IMR-90 (cell line): ENCODE measurements around the gene STOX1. TPM values are rescaled to one million over a fixed set of nuclear protein-coding genes. Genes with fewer than 3 reads are reported as not detected.

ENCODE experiments used
- ATAC-seq: fragments of 200-7000 bp; cut with Tn5 transposase; 2 replicates; pipeline ENCODE4 v1.9.1; 2020; ENCODE audit warnings: low read depth, mild to moderate bottlenecking, moderate library complexity
- BruUV-seq: library from RNA; stranded (reverse); fragments of 400-500 nt; replicated peaks from 2 replicates; lab custom pipeline; 2021; lab: Mats Ljungman, UMichigan
- CTCF ChIA-PET: fragments of 300-600 bp; formaldehyde crosslinking; extraction: SDS; loops from one replicate; lab custom pipeline; 2021; ENCODE audit warnings: antibody characterized with exemption; lab: Yijun Ruan, JAX
- POLR2A ChIA-PET: fragments of 300-600 bp; sonication (Branson Sonifier 250); formaldehyde crosslinking; loops from one replicate; lab custom pipeline; 2022; ENCODE audit warnings: antibody characterized with exemption; ENCODE audit not compliant: unreplicated experiment; lab: Charles Lee
- DNase-seq: peaks from one replicate; pipeline ENCODE4 v3.0.0; 2013
- H2AFZ ChIP-seq: replicated peaks from 2 replicates; pipeline ENCODE3; 2013; ENCODE audit warnings: low read length, mild to moderate bottlenecking; ENCODE audit not compliant: poor library complexity
- H2AK5ac ChIP-seq: 2 replicates; pipeline ENCODE4 v1.6.1; 2013; ENCODE audit warnings: low read depth, low read length, inconsistent platforms
- H2AK9ac ChIP-seq: replicated peaks from 2 replicates; pipeline ENCODE3; 2013; ENCODE audit warnings: mild to moderate bottlenecking, low read depth, low read length, moderate library complexity; ENCODE audit not compliant: poor library complexity
- H2BK120ac ChIP-seq: 2 replicates; pipeline ENCODE4 v1.6.1; 2013; ENCODE audit warnings: low read depth, low read length, inconsistent platforms
- H2BK15ac ChIP-seq: 3 replicates; pipeline ENCODE4 v1.6.1; 2013; ENCODE audit warnings: low read depth, low read length, inconsistent platforms
- H2BK20ac ChIP-seq: 2 replicates; pipeline ENCODE4 v1.6.1; 2013; ENCODE audit warnings: low read depth, mild to moderate bottlenecking, inconsistent platforms, low read length, moderate library complexity
- H2BK5ac ChIP-seq: 2 replicates; pipeline ENCODE4 v1.6.1; 2013; ENCODE audit warnings: mild to moderate bottlenecking, low read depth, low read length, inconsistent platforms; ENCODE audit not compliant: poor library complexity, severe bottlenecking
- H3K14ac ChIP-seq: replicated peaks from 2 replicates; pipeline ENCODE4 v1.6.1; 2013; ENCODE audit warnings: low read depth, low read length, inconsistent platforms
- H3K18ac ChIP-seq: 2 replicates; pipeline ENCODE4 v1.6.1; 2013; ENCODE audit warnings: low read depth, low read length, control low read depth
- H3K23ac ChIP-seq: 2 replicates; pipeline ENCODE4 v1.6.1; 2013; ENCODE audit warnings: low read depth, low read length, inconsistent platforms
- H3K27ac ChIP-seq: 2 replicates; pipeline ENCODE4 v1.5.1; 2013; ENCODE audit warnings: mild to moderate bottlenecking, control low read depth, low read length; ENCODE audit not compliant: insufficient read depth
- H3K27me3 ChIP-seq: 2 replicates; pipeline ENCODE4 v1.6.1; 2013; ENCODE audit warnings: low read length; ENCODE audit not compliant: control insufficient read depth, insufficient read depth
- H3K36me3 ChIP-seq: 2 replicates; pipeline ENCODE4 v1.6.1; 2013; ENCODE audit warnings: low read length, mixed read lengths; ENCODE audit not compliant: control insufficient read depth, insufficient read depth
- H3K4ac ChIP-seq: 2 replicates; pipeline ENCODE4 v1.6.1; 2013; ENCODE audit warnings: low read depth, low read length, inconsistent platforms
- H3K4me1 ChIP-seq: 2 replicates; pipeline ENCODE4 v1.6.1; 2013; ENCODE audit warnings: low read length, mixed read lengths; ENCODE audit not compliant: control insufficient read depth, insufficient read depth
- H3K4me2 ChIP-seq: 2 replicates; pipeline ENCODE4 v1.6.1; 2013; ENCODE audit warnings: low read depth, mild to moderate bottlenecking, control low read depth, low read length, moderate library complexity
- H3K4me3 ChIP-seq: 2 replicates; pipeline ENCODE4 v1.5.1; 2013; ENCODE audit warnings: low read depth, mild to moderate bottlenecking, control low read depth, low read length, moderate library complexity; ENCODE audit not compliant: insufficient read depth
- H3K56ac ChIP-seq: 2 replicates; pipeline ENCODE4 v1.6.1; 2013; ENCODE audit warnings: low read length, inconsistent platforms; ENCODE audit not compliant: insufficient read depth; ENCODE audit errors: extremely low read depth
- H3K79me1 ChIP-seq, 2 experiments: 2 replicates each; pipeline ENCODE4 v1.6.1; 2013; ENCODE audit warnings: low read length in 2 of 2, inconsistent platforms in 1 of 2, low read depth in 1 of 2
- H3K9ac ChIP-seq: 2 replicates; pipeline ENCODE4 v1.6.1; 2013; ENCODE audit warnings: low read depth, low read length, control low read depth
- H3K9me1 ChIP-seq: 2 replicates; pipeline ENCODE4 v1.6.1; 2013; ENCODE audit warnings: low read length, inconsistent platforms; ENCODE audit not compliant: insufficient read depth
- H3K9me3 ChIP-seq: 2 replicates; pipeline ENCODE4 v1.6.1; 2013; ENCODE audit warnings: low read length; ENCODE audit not compliant: control insufficient read depth, insufficient read depth
- H4K20me1 ChIP-seq: 2 replicates; pipeline ENCODE4 v1.6.1; 2013; ENCODE audit warnings: low read length, inconsistent platforms; ENCODE audit not compliant: insufficient read depth
- H4K5ac ChIP-seq: 2 replicates; pipeline ENCODE4 v1.6.1; 2013; ENCODE audit warnings: mild to moderate bottlenecking, low read depth, low read length, control low read depth
- H4K8ac ChIP-seq, 2 experiments: 2 replicates each; pipeline ENCODE4 v1.6.1; 2013; ENCODE audit warnings: low read depth in 2 of 2, low read length in 2 of 2, control low read depth in 1 of 2, inconsistent platforms in 1 of 2
- H4K91ac ChIP-seq: 2 replicates; pipeline ENCODE4 v1.6.1; 2013; ENCODE audit warnings: low read depth, low read length, inconsistent platforms; ENCODE audit not compliant: insufficient read depth
- RAD21 ChIP-seq: IDR thresholded peaks from 2 replicates; pipeline ENCODE4 v1.6.1; 2012; ENCODE audit warnings: low read length, improper control_type of control experiment
- SMC3 ChIP-seq: fragments of 150-350 bp; IDR thresholded peaks from 2 replicates; pipeline ENCODE4 v1.6.1; 2016; ENCODE audit warnings: low read depth, mild to moderate bottlenecking, antibody characterized with exemption, low read length, moderate library complexity
- WGBS, 2 experiments: methylation state at CpG; one replicate each; pipeline versions ENCODE4 v1.1.5 to v1.1.7; 2013; ENCODE audit warnings: missing lambda C conversion rate in 2 of 2; ENCODE audit not compliant: insufficient read length in 1 of 2; ENCODE audit errors: extremely low coverage in 2 of 2; 5-methylcytosine and 5-hydroxymethylcytosine counted together
- dilution Hi-C: fragments of 300-500 bp; cut with HindIII; formaldehyde crosslinking; loops from one replicate; pipeline ENCODE4 v1.14.3; 2018; ENCODE audit warnings: low sequenced_read_pairs; ENCODE audit not compliant: unreplicated experiment
- in situ Hi-C: fragments of 300-500 bp; cut with MboI; formaldehyde crosslinking; loops from 3 replicates; pipeline ENCODE4 v1.14.3; 2019; ENCODE audit warnings: low sequenced_read_pairs, inconsistent platforms, mixed read lengths
- intact Hi-C: fragments of 100-400 bp; cut with micrococcal nuclease; formaldehyde crosslinking; loops from 2 replicates; pipeline ENCODE4 v1.10.0; 2022
- polyA plus RNA-seq, 3 experiments: library from polyadenylated mRNA; depleted of rRNA; stranded (reverse); fragments of >200 nt; gene quantifications; 2 replicates each; pipeline ENCODE4 v1.2.3, GENCODE V29; 2012; ENCODE audit warnings: low replicate concordance in 1 of 3
- total RNA-seq: library from RNA; depleted of rRNA; stranded (reverse); fragments of >200 nt; gene quantifications from 2 replicates; pipeline ENCODE4 v1.2.3, GENCODE V29; 2012
- TF ChIP-seq, protein P1 (sequence below): conservative IDR thresholded peaks from 2 replicates; pipeline ENCODE4 v1.5.1; 2012; ENCODE audit warnings: mild to moderate bottlenecking, low read depth, low read length, improper control_type of control experiment
- TF ChIP-seq, protein P2 (sequence below): fragments of 150-350 bp; IDR thresholded peaks from 2 replicates; pipeline ENCODE4 v1.6.1; 2017; ENCODE audit warnings: mild to moderate bottlenecking, antibody characterized with exemption, low read length, low read depth

STOX1 gene
- total and polyA plus RNA-seq, 2 of the 4 experiments (the other 2 are of a cell fraction) = 0.03 to 0.18 TPM

DNA sequence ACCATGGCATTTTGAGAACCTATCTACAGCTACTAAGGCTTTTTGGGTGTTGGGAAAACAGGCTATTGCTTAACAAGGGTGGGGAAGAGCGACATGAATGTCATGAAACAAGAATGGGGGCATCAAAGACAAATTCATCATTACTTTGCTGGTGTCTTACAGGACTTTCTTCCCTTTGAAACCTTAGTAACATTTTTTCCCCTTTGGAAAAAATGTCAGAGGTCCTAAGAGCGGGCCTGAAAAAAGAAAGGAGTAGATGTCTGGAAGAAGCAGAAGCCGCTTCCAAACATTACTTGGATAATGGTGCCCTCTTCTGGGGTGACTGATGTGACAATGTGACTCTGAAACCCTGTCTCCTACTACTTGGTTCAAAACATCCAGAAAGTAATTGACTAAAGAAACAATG lies 70.0 kb downstream of the STOX1 start:
- dilution Hi-C loops (no loop called here), in situ Hi-C loops (loop anchor here (5.0 kb wide), 1 partner anchor 90 kb away; no protein-coding TSS in a partner anchor), intact Hi-C loops (loop anchor here (1.0 to 10.0 kb wide), 2 partner anchors 105 to 1043 kb away; no protein-coding TSS in a partner anchor)
- Histone ChIP-seq H2AFZ (no peak overlapping the region), H3K27me3 (no peaks in the 10 kb centered on the region; the same call in 1 of the 2 replicates), H3K56ac (no peak overlapping the region), H3K18ac (no peak overlapping the region), H2BK120ac (no peak overlapping the region), H4K20me1 (no peaks in the 10 kb centered on the region), H4K8ac (no peak overlapping the region), H3K14ac (no peak overlapping the region), H2AK5ac (no peak overlapping the region), H3K4me1 (no peaks in the 10 kb centered on the region; the same call in 1 of the 2 replicates), H2AK9ac (no peak overlapping the region), H4K5ac (no peak overlapping the region), H2BK5ac (no peak overlapping the region), H3K79me1 (peaks cover 5 to 17% of the 10 kb centered on the region in 2 experiments; a peak in 3 of 4 replicates), H3K9me3 (no peaks in the 10 kb centered on the region), H3K9ac (no peak overlapping the region), H3K9me1 (0 out of 2 replicates have a peak, but pooled peaks cover 4% of the 10 kb centered on the region), H3K23ac (no peak overlapping the region), H3K4me2 (no peak overlapping the region), H3K4ac (no peak overlapping the region), H4K91ac (no peak overlapping the region), H2BK15ac (no peak overlapping the region), H3K4me3 (no peak overlapping the region), H3K27ac (no peak overlapping the region), H3K36me3 (no peaks in the 10 kb centered on the region), H2BK20ac (no peak overlapping the region)
- POLR2A ChIA-PET = no interaction called here
- no CpG with 5 or more reads among the region's 3 CpGs for WGBS, 2 experiments
- CTCF ChIA-PET = interaction anchor here (0.6 to 1.4 kb wide), 6 partner anchors 9 to 335 kb away, joined by 3 to 4 read pairs (median 3); no protein-coding TSS in a partner anchor
- BruUV-seq = no TSS peak
- TF ChIP-seq, protein P1, sequence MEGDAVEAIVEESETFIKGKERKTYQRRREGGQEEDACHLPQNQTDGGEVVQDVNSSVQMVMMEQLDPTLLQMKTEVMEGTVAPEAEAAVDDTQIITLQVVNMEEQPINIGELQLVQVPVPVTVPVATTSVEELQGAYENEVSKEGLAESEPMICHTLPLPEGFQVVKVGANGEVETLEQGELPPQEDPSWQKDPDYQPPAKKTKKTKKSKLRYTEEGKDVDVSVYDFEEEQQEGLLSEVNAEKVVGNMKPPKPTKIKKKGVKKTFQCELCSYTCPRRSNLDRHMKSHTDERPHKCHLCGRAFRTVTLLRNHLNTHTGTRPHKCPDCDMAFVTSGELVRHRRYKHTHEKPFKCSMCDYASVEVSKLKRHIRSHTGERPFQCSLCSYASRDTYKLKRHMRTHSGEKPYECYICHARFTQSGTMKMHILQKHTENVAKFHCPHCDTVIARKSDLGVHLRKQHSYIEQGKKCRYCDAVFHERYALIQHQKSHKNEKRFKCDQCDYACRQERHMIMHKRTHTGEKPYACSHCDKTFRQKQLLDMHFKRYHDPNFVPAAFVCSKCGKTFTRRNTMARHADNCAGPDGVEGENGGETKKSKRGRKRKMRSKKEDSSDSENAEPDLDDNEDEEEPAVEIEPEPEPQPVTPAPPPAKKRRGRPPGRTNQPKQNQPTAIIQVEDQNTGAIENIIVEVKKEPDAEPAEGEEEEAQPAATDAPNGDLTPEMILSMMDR = peak; percentile 70
- TF ChIP-seq, protein P2, sequence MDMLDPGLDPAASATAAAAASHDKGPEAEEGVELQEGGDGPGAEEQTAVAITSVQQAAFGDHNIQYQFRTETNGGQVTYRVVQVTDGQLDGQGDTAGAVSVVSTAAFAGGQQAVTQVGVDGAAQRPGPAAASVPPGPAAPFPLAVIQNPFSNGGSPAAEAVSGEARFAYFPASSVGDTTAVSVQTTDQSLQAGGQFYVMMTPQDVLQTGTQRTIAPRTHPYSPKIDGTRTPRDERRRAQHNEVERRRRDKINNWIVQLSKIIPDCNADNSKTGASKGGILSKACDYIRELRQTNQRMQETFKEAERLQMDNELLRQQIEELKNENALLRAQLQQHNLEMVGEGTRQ = no peak
- TF ChIP-seq RAD21 (peak; percentile 83), SMC3 (peak; percentile 70)
- ATAC-seq (no peak), DNase-seq (peak; percentile 77)
